ENCODE results near the gene CAPZA3. TPM values are rescaled to one million over a fixed set of nuclear protein-coding genes. Genes with fewer than 3 reads are reported as not detected.

The CAPZA3 gene
- total RNA-seq, 1 donor from 2014 or later, result not detected

GRCh38 chr12:18719922-18720510, 17.9 kb upstream of the CAPZA3 start:
- DNase-seq (ENCODE audit: low read depth, low spot score), result no peak
- H3K27ac Mint-ChIP-seq (ENCODE audit: unreplicated experiment), result no peak overlapping the region
- H3K4me1 Mint-ChIP-seq, result no peaks in the 10 kb centered on the region
- H3K4me3 Mint-ChIP-seq, result no peak overlapping the region
- H3K27me3 Mint-ChIP-seq (ENCODE audit: low read depth), result no peaks in the 10 kb centered on the region
- TF ChIP-seq CTCF (conservative IDR thresholded peaks at IDR 0.05), result no peak
- no peaks in the 10 kb centered on the region for H3K9me3 Mint-ChIP-seq
- no peaks in the 10 kb centered on the region for H3K36me3 Mint-ChIP-seq (ENCODE audit: low read depth)

GRCh38 chr12:18720690-18721089, 17.2 kb upstream of the CAPZA3 start:
- Mint-ChIP-seq H3K9me3 (no peaks in the 10 kb centered on the region), H3K4me3 (no peak overlapping the region), H3K36me3 (ENCODE audit: low read depth) (no peaks in the 10 kb centered on the region), H3K27ac (ENCODE audit: unreplicated experiment) (no peak overlapping the region), H3K4me1 (no peaks in the 10 kb centered on the region), H3K27me3 (ENCODE audit: low read depth) (no peaks in the 10 kb centered on the region)
- DNase-seq (ENCODE audit: low read depth, low spot score), result no peak
- TF ChIP-seq CTCF (conservative IDR thresholded peaks at IDR 0.05), result no peak

- no peaks in the 10 kb centered on the region for H3K9me3 Mint-ChIP-seq
- TF ChIP-seq CTCF (conservative IDR thresholded peaks at IDR 0.05), result no peak
- H3K27ac Mint-ChIP-seq (ENCODE audit: unreplicated experiment), result no peak overlapping the region
- no peak for DNase-seq (ENCODE audit: low read depth, low spot score)
- no peaks in the 10 kb centered on the region for H3K36me3 Mint-ChIP-seq (ENCODE audit: low read depth)
- no peaks in the 10 kb centered on the region for H3K4me1 Mint-ChIP-seq
- H3K27me3 Mint-ChIP-seq (ENCODE audit: low read depth), result no peaks in the 10 kb centered on the region
- no peak overlapping the region for H3K4me3 Mint-ChIP-seq
Measured at GRCh38 chr12:18721452-18721851, 16.5 kb upstream of the CAPZA3 start.

GRCh38 chr12:18723752-18724151, 14.2 kb upstream of the CAPZA3 start:
- no peak for DNase-seq (ENCODE audit: low read depth, low spot score)
- H3K4me3 Mint-ChIP-seq, result no peak overlapping the region
- H3K4me1 Mint-ChIP-seq, result no peaks in the 10 kb centered on the region
- H3K27me3 Mint-ChIP-seq (ENCODE audit: low read depth), result no peaks in the 10 kb centered on the region
- no peaks in the 10 kb centered on the region for H3K9me3 Mint-ChIP-seq
- H3K27ac Mint-ChIP-seq (ENCODE audit: unreplicated experiment), result no peak overlapping the region
- TF ChIP-seq CTCF (conservative IDR thresholded peaks at IDR 0.05), result no peak
- no peaks in the 10 kb centered on the region for H3K36me3 Mint-ChIP-seq (ENCODE audit: low read depth)

GRCh38 chr12:18731156-18731555, 6.8 kb upstream of the CAPZA3 start:
- Mint-ChIP-seq H3K36me3 (ENCODE audit: low read depth) (peaks cover 5% of the 10 kb centered on the region), H3K4me1 (no peaks in the 10 kb centered on the region), H3K27ac (ENCODE audit: unreplicated experiment) (no peak overlapping the region), H3K9me3 (peaks cover 7% of the 10 kb centered on the region), H3K4me3 (no peak overlapping the region), H3K27me3 (ENCODE audit: low read depth) (no peaks in the 10 kb centered on the region)
- no peak for DNase-seq (ENCODE audit: low read depth, low spot score)
- TF ChIP-seq CTCF (conservative IDR thresholded peaks at IDR 0.05), result no peak
